ENCODE results near the gene VPS18.

VPS18 gene

GRCh38 chr15:40847223-40847961 lies 46.9 kb upstream of the VPS18 start:
- H3K4me3 ChIP-seq (ENCODE audit: low read length), result no peak overlapping the region
- no peak for DNase-seq (ENCODE audit: low read depth)
- TF ChIP-seq, protein P1, sequence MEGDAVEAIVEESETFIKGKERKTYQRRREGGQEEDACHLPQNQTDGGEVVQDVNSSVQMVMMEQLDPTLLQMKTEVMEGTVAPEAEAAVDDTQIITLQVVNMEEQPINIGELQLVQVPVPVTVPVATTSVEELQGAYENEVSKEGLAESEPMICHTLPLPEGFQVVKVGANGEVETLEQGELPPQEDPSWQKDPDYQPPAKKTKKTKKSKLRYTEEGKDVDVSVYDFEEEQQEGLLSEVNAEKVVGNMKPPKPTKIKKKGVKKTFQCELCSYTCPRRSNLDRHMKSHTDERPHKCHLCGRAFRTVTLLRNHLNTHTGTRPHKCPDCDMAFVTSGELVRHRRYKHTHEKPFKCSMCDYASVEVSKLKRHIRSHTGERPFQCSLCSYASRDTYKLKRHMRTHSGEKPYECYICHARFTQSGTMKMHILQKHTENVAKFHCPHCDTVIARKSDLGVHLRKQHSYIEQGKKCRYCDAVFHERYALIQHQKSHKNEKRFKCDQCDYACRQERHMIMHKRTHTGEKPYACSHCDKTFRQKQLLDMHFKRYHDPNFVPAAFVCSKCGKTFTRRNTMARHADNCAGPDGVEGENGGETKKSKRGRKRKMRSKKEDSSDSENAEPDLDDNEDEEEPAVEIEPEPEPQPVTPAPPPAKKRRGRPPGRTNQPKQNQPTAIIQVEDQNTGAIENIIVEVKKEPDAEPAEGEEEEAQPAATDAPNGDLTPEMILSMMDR (conservative IDR thresholded peaks at IDR 0.05; ENCODE audit: low read length), result no peak

GRCh38 chr15:40850576-40851112 lies 43.6 kb upstream of the VPS18 start:
- H3K4me3 ChIP-seq (ENCODE audit: low read length), result no peak overlapping the region
- no peak for DNase-seq (ENCODE audit: low read depth)
- TF ChIP-seq, protein P1 (conservative IDR thresholded peaks at IDR 0.05; ENCODE audit: low read length), result no peak

GRCh38 chr15:40852529-40852928 lies 41.7 kb upstream of the VPS18 start:
- H3K4me3 ChIP-seq (ENCODE audit: low read length), result no peak overlapping the region
- TF ChIP-seq, protein P1 (conservative IDR thresholded peaks at IDR 0.05; ENCODE audit: low read length), result no peak
- no peak for DNase-seq (ENCODE audit: low read depth)

DNA sequence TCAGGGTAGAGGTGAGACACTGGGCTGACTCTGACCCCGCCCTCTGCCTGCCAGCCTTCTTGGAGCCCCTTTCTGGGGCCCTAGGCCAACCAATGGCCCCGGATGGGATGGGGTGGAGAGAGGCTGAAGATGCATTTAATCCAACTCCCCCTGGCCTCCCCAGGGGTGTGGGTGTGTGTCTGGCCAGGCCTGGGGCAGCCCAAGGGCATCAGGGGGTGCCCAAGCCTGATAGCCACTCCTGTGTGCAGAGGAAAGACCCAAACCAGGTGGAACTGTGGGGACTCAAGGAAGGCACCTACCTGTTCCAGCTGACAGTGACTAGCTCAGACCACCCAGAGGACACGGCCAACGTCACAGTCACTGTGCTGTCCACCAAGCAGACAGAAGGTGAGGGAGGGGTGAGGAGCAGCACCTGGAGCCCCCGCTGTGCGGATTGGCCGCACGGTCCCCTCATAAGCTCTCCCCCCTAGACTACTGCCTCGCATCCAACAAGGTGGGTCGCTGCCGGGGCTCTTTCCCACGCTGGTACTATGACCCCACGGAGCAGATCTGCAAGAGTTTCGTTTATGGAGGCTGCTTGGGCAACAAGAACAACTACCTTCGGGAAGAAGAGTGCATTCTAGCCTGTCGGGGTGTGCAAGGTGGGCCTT lies 40.9 kb upstream of the VPS18 start:
- no peak for DNase-seq (ENCODE audit: low read depth)
- TF ChIP-seq, protein P1 (conservative IDR thresholded peaks at IDR 0.05; ENCODE audit: low read length), result no peak
- H3K4me3 ChIP-seq (ENCODE audit: low read length), result no peak overlapping the region

DNA sequence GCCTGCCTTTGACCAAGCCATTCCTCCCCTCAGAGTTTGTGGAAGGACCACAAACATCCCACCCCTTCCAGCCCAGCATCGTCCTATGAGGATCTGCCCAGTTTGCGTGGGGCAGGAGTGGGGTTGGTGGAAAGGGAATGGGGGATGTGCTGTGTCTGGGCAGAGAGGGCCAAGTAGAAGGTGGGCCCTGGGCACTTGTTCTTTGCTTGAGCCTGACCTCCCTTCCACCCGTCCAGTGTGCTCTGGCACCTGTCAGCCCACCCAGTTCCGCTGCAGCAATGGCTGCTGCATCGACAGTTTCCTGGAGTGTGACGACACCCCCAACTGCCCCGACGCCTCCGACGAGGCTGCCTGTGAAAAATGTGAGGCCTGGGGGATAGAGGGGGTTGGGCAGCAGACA lies 40.1 kb upstream of the VPS18 start:
- TF ChIP-seq, protein P1 (conservative IDR thresholded peaks at IDR 0.05; ENCODE audit: low read length), result no peak
- H3K4me3 ChIP-seq (ENCODE audit: low read length), result no peak overlapping the region
- DNase-seq (ENCODE audit: low read depth), result no peak

GRCh38 chr15:40855706-40856234 lies 38.5 kb upstream of the VPS18 start:
- H3K4me3 ChIP-seq (ENCODE audit: low read length), result no peak overlapping the region
- TF ChIP-seq, protein P1 (conservative IDR thresholded peaks at IDR 0.05; ENCODE audit: low read length), result no peak
- DNase-seq (ENCODE audit: low read depth), result no peak
